Testis (tissue), 2 donors: ENCODE measurements around the gene PRKAG1.

Experiments used
- POLR2A ChIP-seq: fragments of 450-650 bp; IDR thresholded peaks from one replicate; pipeline ENCODE4 v1.6.1; 2017; ENCODE audit warnings: antibody characterized with exemption, mild to moderate bottlenecking, moderate library complexity
- TF ChIP-seq, protein P1 (sequence below), 3 experiments: fragments of 450-650 bp in 2 of 3; fragments of 200-600 bp in 1 of 3; sonication (generic) in 1 of 3; IDR thresholded peaks; one replicate each; pipeline ENCODE4 v1.5.1; 2016 to 2019; ENCODE audit warnings: antibody characterized with exemption in 3 of 3, mild to moderate bottlenecking in 2 of 3, moderate library complexity in 1 of 3

GRCh38 chr12:48991247-48992050 lies 27.1 kb downstream of the PRKAG1 start:
- TF ChIP-seq, protein P1, sequence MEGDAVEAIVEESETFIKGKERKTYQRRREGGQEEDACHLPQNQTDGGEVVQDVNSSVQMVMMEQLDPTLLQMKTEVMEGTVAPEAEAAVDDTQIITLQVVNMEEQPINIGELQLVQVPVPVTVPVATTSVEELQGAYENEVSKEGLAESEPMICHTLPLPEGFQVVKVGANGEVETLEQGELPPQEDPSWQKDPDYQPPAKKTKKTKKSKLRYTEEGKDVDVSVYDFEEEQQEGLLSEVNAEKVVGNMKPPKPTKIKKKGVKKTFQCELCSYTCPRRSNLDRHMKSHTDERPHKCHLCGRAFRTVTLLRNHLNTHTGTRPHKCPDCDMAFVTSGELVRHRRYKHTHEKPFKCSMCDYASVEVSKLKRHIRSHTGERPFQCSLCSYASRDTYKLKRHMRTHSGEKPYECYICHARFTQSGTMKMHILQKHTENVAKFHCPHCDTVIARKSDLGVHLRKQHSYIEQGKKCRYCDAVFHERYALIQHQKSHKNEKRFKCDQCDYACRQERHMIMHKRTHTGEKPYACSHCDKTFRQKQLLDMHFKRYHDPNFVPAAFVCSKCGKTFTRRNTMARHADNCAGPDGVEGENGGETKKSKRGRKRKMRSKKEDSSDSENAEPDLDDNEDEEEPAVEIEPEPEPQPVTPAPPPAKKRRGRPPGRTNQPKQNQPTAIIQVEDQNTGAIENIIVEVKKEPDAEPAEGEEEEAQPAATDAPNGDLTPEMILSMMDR (IDR thresholded peaks at IDR 0.05), result no peak
- TF ChIP-seq POLR2A, result no peak
